Gastrocnemius medialis (tissue), 4 donors: Measurements from ENCODE around the gene TLR1.

Experiments used
- POLR2A ChIP-seq, 2 donors: fragments of 450-650 bp; IDR thresholded peaks; one replicate each; pipeline ENCODE4 v1.6.1; 2017; ENCODE audit warnings: antibody characterized with exemption in 2 of 2, mild to moderate bottlenecking in 2 of 2, moderate library complexity in 2 of 2
- TF ChIP-seq, protein P1 (sequence below), 5 experiments: fragments of 450-650 bp in 3 of 5; fragments of 200-600 bp in 2 of 5; sonication (generic) in 2 of 5; IDR thresholded peaks in 4 of 5; conservative IDR thresholded peaks in 1 of 5; 1 replicate in 4 of 5; 2 replicates in 1 of 5; pipeline ENCODE4 v1.5.1; 2016 to 2019; ENCODE audit warnings: antibody characterized with exemption in 5 of 5, mild to moderate bottlenecking in 3 of 5, moderate library complexity in 3 of 5

DNA sequence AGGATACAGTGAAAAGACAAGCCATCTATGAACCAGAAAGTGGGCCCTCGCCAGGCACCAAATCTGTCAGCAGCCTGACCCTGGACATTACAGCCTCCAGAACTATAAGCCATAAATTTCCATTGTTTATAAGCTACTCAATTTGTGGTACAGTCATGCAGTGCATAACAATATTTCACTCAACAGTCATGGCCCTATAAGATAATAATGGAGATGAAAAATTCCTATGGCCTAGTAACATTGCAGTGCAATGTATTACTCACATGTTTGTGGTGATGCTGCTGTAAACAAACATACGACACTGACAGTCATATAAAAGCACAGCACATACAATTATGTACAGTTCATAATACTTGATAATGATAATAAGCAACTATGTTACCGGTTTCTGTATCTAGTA, 17.1 kb upstream of the TLR1 start:
- TF ChIP-seq, protein P1, sequence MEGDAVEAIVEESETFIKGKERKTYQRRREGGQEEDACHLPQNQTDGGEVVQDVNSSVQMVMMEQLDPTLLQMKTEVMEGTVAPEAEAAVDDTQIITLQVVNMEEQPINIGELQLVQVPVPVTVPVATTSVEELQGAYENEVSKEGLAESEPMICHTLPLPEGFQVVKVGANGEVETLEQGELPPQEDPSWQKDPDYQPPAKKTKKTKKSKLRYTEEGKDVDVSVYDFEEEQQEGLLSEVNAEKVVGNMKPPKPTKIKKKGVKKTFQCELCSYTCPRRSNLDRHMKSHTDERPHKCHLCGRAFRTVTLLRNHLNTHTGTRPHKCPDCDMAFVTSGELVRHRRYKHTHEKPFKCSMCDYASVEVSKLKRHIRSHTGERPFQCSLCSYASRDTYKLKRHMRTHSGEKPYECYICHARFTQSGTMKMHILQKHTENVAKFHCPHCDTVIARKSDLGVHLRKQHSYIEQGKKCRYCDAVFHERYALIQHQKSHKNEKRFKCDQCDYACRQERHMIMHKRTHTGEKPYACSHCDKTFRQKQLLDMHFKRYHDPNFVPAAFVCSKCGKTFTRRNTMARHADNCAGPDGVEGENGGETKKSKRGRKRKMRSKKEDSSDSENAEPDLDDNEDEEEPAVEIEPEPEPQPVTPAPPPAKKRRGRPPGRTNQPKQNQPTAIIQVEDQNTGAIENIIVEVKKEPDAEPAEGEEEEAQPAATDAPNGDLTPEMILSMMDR (IDR thresholded peaks at IDR 0.05 in 4 of 5, conservative IDR thresholded peaks at IDR 0.05 in 1 of 5) = no peak
- no peak for TF ChIP-seq POLR2A (IDR thresholded peaks at IDR 0.05)
